H1 (cell line): ENCODE measurements around the gene SLC2A4. TPM values are rescaled to one million over a fixed set of nuclear protein-coding genes. Genes with fewer than 3 reads are reported as not detected.

Source experiments
- CTCF ChIA-PET: fragments of 300-600 bp; sonication (Branson Sonifier 250); formaldehyde crosslinking; loops from one replicate; lab custom pipeline; 2021; ENCODE audit not compliant: partially characterized antibody; lab: Charles Lee
- POLR2A ChIA-PET: fragments of 300-600 bp; sonication (Branson Sonifier 250); formaldehyde crosslinking; loops from one replicate; lab custom pipeline; 2021; ENCODE audit warnings: inconsistent platforms; ENCODE audit not compliant: partially characterized antibody; lab: Charles Lee
- DNase-seq, 2 experiments: peaks; one replicate each; pipeline versions ENCODE4 v3.0.0 to v3.0.0-alpha.2; 2010 to 2022; ENCODE audit warnings: low spot score in 2 of 2, low read depth in 1 of 2, mixed read lengths in 1 of 2
- FAIRE-seq: peaks from 2 replicates; lab custom pipeline; 2011; peaks lifted over from hg19 to GRCh38; lab: Jason Lieb, UNC
- H2AFZ ChIP-seq: 2 replicates; pipeline ENCODE4 v1.8.1; 2012; ENCODE audit warnings: low read length, inconsistent platforms
- H2AK5ac ChIP-seq: 2 replicates; pipeline ENCODE4 v1.6.1; 2013; ENCODE audit warnings: low read depth, low read length
- H2BK120ac ChIP-seq: replicated peaks from 2 replicates; pipeline ENCODE3; 2013; ENCODE audit warnings: low read depth, low read length, inconsistent platforms
- H2BK12ac ChIP-seq: 2 replicates; pipeline ENCODE4 v1.6.1; 2013; ENCODE audit warnings: low read depth, low read length
- H2BK15ac ChIP-seq: 2 replicates; pipeline ENCODE4 v1.6.1; 2013; ENCODE audit warnings: low read length
- H2BK20ac ChIP-seq: 2 replicates; pipeline ENCODE4 v1.6.1; 2013; ENCODE audit warnings: low read length
- H2BK5ac ChIP-seq: 2 replicates; pipeline ENCODE4 v1.6.1; 2013; ENCODE audit warnings: low read depth, low read length
- H3K14ac ChIP-seq: 2 replicates; pipeline ENCODE4 v1.6.1; 2013; ENCODE audit warnings: inconsistent platforms; ENCODE audit not compliant: insufficient read length
- H3K18ac ChIP-seq: 2 replicates; pipeline ENCODE4 v1.6.1; 2013; ENCODE audit warnings: low read length; ENCODE audit errors: extremely low read depth
- H3K23ac ChIP-seq: 2 replicates; pipeline ENCODE4 v1.6.1; 2013; ENCODE audit warnings: inconsistent platforms; ENCODE audit not compliant: insufficient read length
- H3K23me2 ChIP-seq: 2 replicates; pipeline ENCODE4 v1.6.1; 2013; ENCODE audit warnings: low read depth, low read length
- H3K27ac ChIP-seq: 2 replicates; pipeline ENCODE4 v1.6.1; 2011; ENCODE audit warnings: low read depth, low read length, inconsistent platforms
- H3K27me3 ChIP-seq, 4 experiments: replicated peaks in 1 of 4; 1 replicate in 1 of 4; 2 replicates in 3 of 4; pipeline versions ENCODE4 v1.6.1 to v1.8.1; 2011 to 2013; ENCODE audit warnings: low read length in 3 of 4, mild to moderate bottlenecking in 3 of 4, inconsistent platforms in 2 of 4, mixed read lengths in 2 of 4, moderate library complexity in 1 of 4; ENCODE audit not compliant: control insufficient read depth in 3 of 4, insufficient read depth in 3 of 4; ENCODE audit errors: extremely low read depth in 1 of 4
- H3K36me3 ChIP-seq, 4 experiments: 2 replicates each; pipeline versions ENCODE4 v1.6.1 to v1.8.1; 2011 to 2013; ENCODE audit warnings: mild to moderate bottlenecking in 4 of 4, low read length in 3 of 4, moderate library complexity in 2 of 4, control low read depth in 1 of 4, inconsistent platforms in 1 of 4; ENCODE audit not compliant: insufficient read depth in 4 of 4, control insufficient read depth in 2 of 4
- H3K4ac ChIP-seq: replicated peaks from 2 replicates; pipeline ENCODE3; 2013; ENCODE audit warnings: low read length, low read depth, mixed read lengths, inconsistent platforms; ENCODE audit not compliant: insufficient read length
- H3K4me1 ChIP-seq, 4 experiments: replicated peaks in 1 of 4; 1 replicate in 1 of 4; 2 replicates in 3 of 4; pipeline versions ENCODE4 v1.6.1 to v1.8.1; 2011 to 2013; ENCODE audit warnings: low read length in 3 of 4, inconsistent platforms in 2 of 4, mixed read lengths in 1 of 4; ENCODE audit not compliant: insufficient read depth in 4 of 4, control insufficient read depth in 3 of 4
- H3K4me2 ChIP-seq, 2 experiments: 2 replicates each; pipeline versions ENCODE4 v1.6.1 to v1.8.1; 2011 to 2013; ENCODE audit warnings: low read depth in 2 of 2, low read length in 2 of 2, control low read depth in 1 of 2, inconsistent platforms in 1 of 2, mild to moderate bottlenecking in 1 of 2; ENCODE audit not compliant: insufficient read depth in 1 of 2
- H3K4me3 ChIP-seq, 4 experiments: fragments of 200-600, 300-600 bp in 1 of 4; sonication (generic), shearing (Covaris generic), sonication (Bioruptor Twin) in 1 of 4; 2 replicates each; pipeline versions ENCODE4 v1.5.1 to v1.8.1; 2011 to 2016; ENCODE audit warnings: low read length in 4 of 4, low read depth in 3 of 4, control low read depth in 2 of 4, inconsistent platforms in 2 of 4, mild to moderate bottlenecking in 2 of 4, mixed read lengths in 1 of 4, moderate library complexity in 1 of 4; ENCODE audit not compliant: insufficient read depth in 2 of 4; ENCODE audit errors: extremely low read depth in 1 of 4
- H3K56ac ChIP-seq: replicated peaks from 2 replicates; pipeline ENCODE3; 2013; ENCODE audit warnings: low read depth, mild to moderate bottlenecking, mixed read lengths, low read length, inconsistent platforms; ENCODE audit not compliant: insufficient read length
- H3K79me1 ChIP-seq: 2 replicates; pipeline ENCODE4 v1.6.1; 2013; ENCODE audit warnings: low read depth, low read length, control low read depth
- H3K79me2 ChIP-seq, 2 experiments: 2 replicates each; pipeline versions ENCODE4 v1.6.1 to v1.8.1; 2012 to 2013; ENCODE audit warnings: low read length in 2 of 2, mild to moderate bottlenecking in 2 of 2, inconsistent platforms in 1 of 2; ENCODE audit not compliant: insufficient read depth in 2 of 2, control insufficient read depth in 1 of 2
- H3K9ac ChIP-seq, 4 experiments: replicated peaks in 1 of 4; 1 replicate in 1 of 4; 2 replicates in 3 of 4; pipeline versions ENCODE4 v1.6.1 to v1.8.1; 2011 to 2013; ENCODE audit warnings: low read depth in 3 of 4, low read length in 3 of 4, control low read depth in 2 of 4, mild to moderate bottlenecking in 2 of 4, moderate library complexity in 2 of 4, inconsistent platforms in 1 of 4; ENCODE audit errors: extremely low read depth in 1 of 4
- H3K9me3 ChIP-seq, 2 experiments: 2 replicates each; pipeline versions ENCODE4 v1.6.1 to v1.8.1; 2012 to 2013; ENCODE audit warnings: mild to moderate bottlenecking in 2 of 2, moderate library complexity in 2 of 2, control low read depth in 1 of 2, inconsistent platforms in 1 of 2, low read depth in 1 of 2, low read length in 1 of 2, mixed read lengths in 1 of 2; ENCODE audit not compliant: insufficient read depth in 2 of 2
- H4K20me1 ChIP-seq, 2 experiments: replicated peaks in 1 of 2; 2 replicates each; pipeline versions ENCODE3 to v1.8.1; 2011 to 2013; ENCODE audit warnings: inconsistent platforms in 2 of 2, low read length in 2 of 2, mild to moderate bottlenecking in 1 of 2; ENCODE audit not compliant: insufficient read depth in 2 of 2, control insufficient read depth in 1 of 2
- H4K5ac ChIP-seq: 2 replicates; pipeline ENCODE4 v1.6.1; 2013; ENCODE audit warnings: low read length, low read depth, mixed read lengths, inconsistent platforms; ENCODE audit not compliant: insufficient read length
- H4K8ac ChIP-seq: 2 replicates; pipeline ENCODE4 v1.8.0; 2013; ENCODE audit warnings: mild to moderate bottlenecking, moderate library complexity, low read length, inconsistent platforms; ENCODE audit not compliant: insufficient read depth; ENCODE audit errors: extremely low read depth
- H4K91ac ChIP-seq: replicated peaks from 2 replicates; pipeline ENCODE3; 2013; ENCODE audit warnings: low read length, mixed read lengths, inconsistent platforms; ENCODE audit not compliant: insufficient read length
- CREB1 ChIP-seq: IDR thresholded peaks from 2 replicates; pipeline ENCODE4 v1.6.1; 2012; ENCODE audit warnings: inconsistent platforms
- E2F6 ChIP-seq: IDR thresholded peaks from 2 replicates; pipeline ENCODE4 v1.6.1; 2012; ENCODE audit warnings: inconsistent platforms
- RXRA ChIP-seq: IDR thresholded peaks from 2 replicates; pipeline ENCODE4 v1.6.1; 2011; ENCODE audit warnings: low read depth, mild to moderate bottlenecking, low read length, moderate library complexity; ENCODE audit not compliant: insufficient read depth
- SAP30 ChIP-seq: fragments of 300-600 bp; sonication (generic); IDR thresholded peaks from 2 replicates; pipeline ENCODE4 v1.7.1; 2012; ENCODE audit warnings: low read length, moderate library complexity, mild to moderate bottlenecking, inconsistent platforms; ENCODE audit not compliant: insufficient read depth, insufficient replicate concordance
- SIN3A ChIP-seq, 2 experiments: IDR thresholded peaks in 1 of 2; conservative IDR thresholded peaks in 1 of 2; 2 replicates each; pipeline ENCODE4 v1.6.1; 2011 to 2012; ENCODE audit warnings: low read length in 2 of 2, improper control_type of control experiment in 1 of 2, low read depth in 1 of 2, mild to moderate bottlenecking in 1 of 2
- TAF1 ChIP-seq: IDR thresholded peaks from 2 replicates; pipeline ENCODE4 v1.6.1; 2011; ENCODE audit warnings: mild to moderate bottlenecking, low read depth, low read length
- WGBS, 2 experiments: shearing (Covaris generic) in 1 of 2; methylation state at CpG; one replicate each; pipeline versions ENCODE4 v1.1.6 to v1.1.7; 2013 to 2015; ENCODE audit warnings: low lambda C conversion rate in 2 of 2, mixed read lengths in 2 of 2, inconsistent platforms in 1 of 2, low coverage in 1 of 2, missing lambda C conversion rate in 1 of 2; ENCODE audit not compliant: insufficient replicate concordance in 2 of 2, insufficient coverage in 1 of 2, insufficient read length in 1 of 2; ENCODE audit errors: extremely low coverage in 1 of 2, missing lambda C conversion rate in 1 of 2; 5-methylcytosine and 5-hydroxymethylcytosine counted together
- long read RNA-seq, 2 experiments: library from RNA in 1 of 2; library from capped mRNA in 1 of 2; stranded (forward); transcript quantifications; one replicate each; pipeline ENCODE4 v2.0.0, GENCODE V29; 2021; ENCODE audit warnings: inconsistent platforms in 1 of 2
- polyA minus RNA-seq, 3 experiments: library from RNA; depleted of rRNA, polyadenylated mRNA; stranded (reverse); fragments of >200 nt; gene quantifications; 1 replicate in 2 of 3; 2 replicates in 1 of 3; pipeline ENCODE4 v1.2.3, GENCODE V29; 2011
- polyA plus RNA-seq, 7 experiments: library from polyadenylated mRNA; depleted of rRNA in 3 of 7; stranded (reverse) in 5 of 7; unstranded in 2 of 7; fragments of >200 nt in 5 of 7; fragments of 200-250 nt in 2 of 7; gene quantifications; 1 replicate in 5 of 7; 2 replicates in 1 of 7; 4 replicates in 1 of 7; pipeline versions ENCODE4 v1.2.1 to v1.2.3, GENCODE V29; 2011 to 2013; ENCODE audit warnings: missing spikeins in 2 of 7, mixed read lengths in 2 of 7
- total RNA-seq: library from RNA; stranded (reverse); fragmentation: NEBNext Ultra II Directional; extraction: Animal tissue kit (Norgen Biotek cat#: 25700); gene quantifications from 2 replicates; pipeline ENCODE4 v1.2.1, GENCODE V29; 2021

Gene SLC2A4
- total RNA-seq (5.7 and 6.4 TPM in 2 replicates), polyA plus RNA-seq (2011; rRNA removed) (6.9 and 10.6 TPM in 2 replicates), polyA minus RNA-seq (2011; rRNA and poly(A)+ RNA removed) (6.4 and 9.5 TPM in 2 replicates)
- polyA plus RNA-seq (2011; cell fraction: cytosol; rRNA removed): 7.5 TPM
- polyA plus RNA-seq (2011; cell fraction: nucleus; rRNA removed): 15.5 TPM
- 3.5 to 5.8 TPM (median 5.0 TPM) in 4 replicates for polyA plus RNA-seq (2012, experiment 1 of 2)
- polyA plus RNA-seq (2012, experiment 2 of 2): 3.6 TPM
- polyA plus RNA-seq (2013, experiment 1 of 2): 7.3 TPM
- 6.6 TPM for polyA plus RNA-seq (2013, experiment 2 of 2)
- 5.3 TPM for polyA minus RNA-seq (2011; cell fraction: cytosol; rRNA and poly(A)+ RNA removed)
- polyA minus RNA-seq (2011; cell fraction: nucleus; rRNA and poly(A)+ RNA removed): 13.3 TPM
- long read RNA-seq, experiment 1, partial matches to known transcripts: 0 of 3 reads
- long read RNA-seq, experiment 1, other reads (novel, unspliced or antisense): 2 of 3 reads
- long read RNA-seq, experiment 2, partial matches to known transcripts: 0 of 1 reads
- long read RNA-seq, experiment 2, other reads (novel, unspliced or antisense): 1 of 1 reads

- Histone ChIP-seq H3K27me3 (peaks cover 0 to 13% (median 7%) of the 10 kb centered on the region in 4 experiments; a peak in 6 of 7 replicates), H3K79me2 (no peaks in the 10 kb centered on the region), H2AK5ac (no peak within 1 kb of the TSS), H3K9me3 (no peaks in the 10 kb centered on the region), H3K23ac (no peak within 1 kb of the TSS), H4K20me1 (peaks cover 0 to 7% of the 10 kb centered on the region in 2 experiments), H3K56ac (no peak within 1 kb of the TSS), H3K4me1 (peaks cover 0 to 20% (median 8%) of the 10 kb centered on the region in 4 experiments; a peak in 5 of 7 replicates), H4K5ac (no peak within 1 kb of the TSS), H3K9ac (peak within 1 kb of the TSS; percentile 49 to 75 (median 66)), H3K4me2 (peak within 1 kb of the TSS; percentile 45 to 100), H3K4me3 (peak within 1 kb of the TSS; percentile 76 to 83 (median 78)), H2BK20ac (no peak within 1 kb of the TSS), H3K18ac (peak within 1 kb of the TSS; percentile 42; the same call in 1 of the 2 replicates), H3K36me3 (peaks cover 0 to 6% (median 2%) of the 10 kb centered on the region in 4 experiments; a peak in 3 of 8 replicates), H4K8ac (peak within 1 kb of the TSS; percentile 82; the same call in 1 of the 2 replicates), H3K23me2 (peaks cover 11% of the 10 kb centered on the region), H2BK12ac (peak within 1 kb of the TSS; percentile 27; the same call in 1 of the 2 replicates), H3K27ac (no peak within 1 kb of the TSS), H2BK120ac (no peak within 1 kb of the TSS), H2BK15ac (peak within 1 kb of the TSS; percentile 72; the same call in 1 of the 2 replicates), H3K14ac (no peak within 1 kb of the TSS), H3K4ac (no peak within 1 kb of the TSS), H4K91ac (no peak within 1 kb of the TSS), H2BK5ac (peak within 1 kb of the TSS; percentile 18; the same call in 1 of the 2 replicates), H2AFZ (peak within 1 kb of the TSS; percentile 54; the same call in 1 of the 2 replicates), H3K79me1 (no peaks in the 10 kb centered on the region)
- WGBS, 2 experiments: 3% methylated on average over 58 of the region's 71 CpGs; no CpG with 5 or more reads in 1 of the 2 experiments
- CTCF ChIA-PET: interaction anchor here (0.6 to 4.8 kb wide), 26 partner anchors 10 to 304 kb away, joined by 3 to 46 read pairs (median 4); partner anchors contain the start of genes ACAP1, CLDN7, GABARAP and GPS2
- FAIRE-seq (peak; percentile 66), DNase-seq (peak; percentile 96 to 98)
- POLR2A ChIA-PET: interaction anchor here (0.8 to 7.7 kb wide), 23 partner anchors 10 to 303 kb away, joined by 3 to 94 read pairs (median 5); partner anchors contain the start of genes ACADVL, CLDN7, CTDNEP1 and DLG4
- TF ChIP-seq CREB1 (peak; percentile 48; the same call in 1 of the 2 replicates), SIN3A (conservative IDR thresholded peaks at IDR 0.05 in 1 of 2, IDR thresholded peaks at IDR 0.05 in 1 of 2; ENCODE audit: low read depth in 1 of 2, low read length in 2 of 2) (peak; percentile 44 to 60; a peak in 2 of 4 replicates), RXRA (no peak), SAP30 (peak; percentile 79), E2F6 (peak; percentile 89), TAF1 (0 out of 2 replicates have a peak, but pooled peaks have one; percentile 2)
Measured at GRCh38 chr17:7281074-7281952, at the start of gene SLC2A4. Gene SLC2A4 (plus strand): TSS chr17:7281718. CDS start chr17:7281935, 217 bp downstream.
